ENCODE results near the gene OR1F1. TPM values are rescaled to one million over a fixed set of nuclear protein-coding genes. Genes with fewer than 3 reads are reported as not detected.

OR1F1 gene
- total and polyA plus RNA-seq, 9 of the 15 experiments (the other 6 are each of a cell fraction or from before 2014, with no cell fraction given) = 0.15 to 0.61 (median 0.35) TPM; not detected in 3

DNA sequence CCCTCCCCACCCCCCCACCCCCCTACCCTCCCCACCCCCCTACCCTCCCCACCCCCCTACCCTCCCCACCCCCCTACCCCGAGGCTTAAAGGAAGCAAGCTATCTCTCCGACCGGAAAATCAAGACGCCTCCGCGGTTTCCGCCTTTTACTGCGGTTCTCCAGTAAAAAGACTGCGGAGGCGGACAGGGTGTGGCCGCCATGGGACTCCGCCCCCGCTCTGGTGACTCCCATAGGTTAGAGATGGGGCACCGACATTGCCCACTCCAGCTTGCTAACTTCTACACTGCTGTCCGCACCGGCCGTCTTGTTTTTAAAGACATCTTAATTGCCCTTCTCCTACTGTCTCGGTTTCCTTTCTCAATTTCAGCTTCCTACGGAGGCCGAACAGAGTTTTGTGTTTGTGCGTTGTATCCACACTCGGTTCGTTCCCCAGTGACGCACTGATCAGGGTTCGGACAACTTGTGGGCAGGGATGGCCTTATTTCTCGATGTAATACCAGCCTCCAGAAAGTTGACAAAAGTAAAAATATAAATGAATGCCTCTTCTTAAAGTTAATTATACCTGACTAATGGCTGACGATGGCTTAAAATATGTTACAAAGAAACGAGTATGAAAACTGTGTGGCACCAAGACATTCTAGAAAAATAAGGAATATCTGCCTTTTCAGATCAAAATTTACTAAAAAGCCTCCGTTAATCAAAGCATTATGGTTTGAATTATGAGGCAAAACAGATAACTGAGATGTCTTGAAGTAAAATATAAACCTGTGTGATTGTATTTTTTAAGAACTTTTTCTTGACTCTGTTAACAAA is 48.1 kb downstream of the OR1F1 start (continued):
- TF ChIP-seq, protein P1, sequence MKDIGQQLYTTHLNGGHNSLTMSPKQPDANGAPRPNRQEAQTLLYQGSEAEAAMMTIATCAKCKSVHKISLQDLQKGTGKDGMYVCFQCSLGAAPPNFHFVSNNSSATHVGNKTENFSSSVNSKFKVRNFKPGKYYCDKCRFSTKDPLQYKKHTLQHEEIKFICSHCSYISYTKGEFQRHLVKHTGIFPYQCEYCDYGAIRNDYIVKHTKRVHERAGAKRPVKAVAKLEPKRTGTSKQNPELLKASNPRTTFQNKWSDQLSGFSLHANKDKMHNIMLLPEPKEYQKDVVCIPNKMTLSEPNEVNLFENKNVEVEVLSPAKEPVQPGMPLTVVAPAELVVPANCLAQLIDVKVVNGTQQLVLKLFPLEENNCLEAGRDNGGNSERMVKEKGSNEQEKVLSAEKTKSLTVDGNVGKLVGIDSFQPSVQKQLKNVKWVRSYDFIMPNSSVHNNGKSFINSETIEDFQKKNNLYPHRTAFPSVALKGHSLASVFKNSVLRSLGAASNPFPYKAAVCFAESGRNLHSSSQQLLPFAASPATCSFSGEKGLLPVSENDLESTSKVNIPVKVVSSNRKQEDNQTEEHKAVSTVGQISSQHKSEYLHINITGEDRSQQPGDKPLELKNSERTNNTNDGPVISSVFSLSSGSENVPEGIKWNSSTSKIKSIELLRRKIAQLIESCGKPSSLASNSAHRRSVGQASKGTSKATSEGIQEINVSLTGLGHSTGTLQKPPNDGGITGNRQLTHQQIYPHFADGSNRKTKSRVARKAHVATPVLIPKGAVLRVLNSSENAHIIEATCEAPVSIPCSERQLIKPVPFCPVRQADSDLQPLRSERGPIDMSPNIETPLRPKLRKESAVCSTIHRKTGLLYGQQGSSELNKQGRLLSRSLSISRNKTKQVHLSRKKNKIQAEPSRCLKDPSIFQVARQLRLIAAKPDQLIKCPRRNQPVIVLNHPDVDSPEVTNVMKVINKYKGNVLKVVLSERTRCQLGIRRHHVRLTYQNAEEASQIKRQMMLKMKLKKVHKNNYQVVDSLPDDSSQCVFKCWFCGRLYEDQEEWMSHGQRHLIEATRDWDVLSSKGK (CRISPR knock-in tag; IDR thresholded peaks at IDR 0.05) = no peak
- TF ChIP-seq, protein P2, sequence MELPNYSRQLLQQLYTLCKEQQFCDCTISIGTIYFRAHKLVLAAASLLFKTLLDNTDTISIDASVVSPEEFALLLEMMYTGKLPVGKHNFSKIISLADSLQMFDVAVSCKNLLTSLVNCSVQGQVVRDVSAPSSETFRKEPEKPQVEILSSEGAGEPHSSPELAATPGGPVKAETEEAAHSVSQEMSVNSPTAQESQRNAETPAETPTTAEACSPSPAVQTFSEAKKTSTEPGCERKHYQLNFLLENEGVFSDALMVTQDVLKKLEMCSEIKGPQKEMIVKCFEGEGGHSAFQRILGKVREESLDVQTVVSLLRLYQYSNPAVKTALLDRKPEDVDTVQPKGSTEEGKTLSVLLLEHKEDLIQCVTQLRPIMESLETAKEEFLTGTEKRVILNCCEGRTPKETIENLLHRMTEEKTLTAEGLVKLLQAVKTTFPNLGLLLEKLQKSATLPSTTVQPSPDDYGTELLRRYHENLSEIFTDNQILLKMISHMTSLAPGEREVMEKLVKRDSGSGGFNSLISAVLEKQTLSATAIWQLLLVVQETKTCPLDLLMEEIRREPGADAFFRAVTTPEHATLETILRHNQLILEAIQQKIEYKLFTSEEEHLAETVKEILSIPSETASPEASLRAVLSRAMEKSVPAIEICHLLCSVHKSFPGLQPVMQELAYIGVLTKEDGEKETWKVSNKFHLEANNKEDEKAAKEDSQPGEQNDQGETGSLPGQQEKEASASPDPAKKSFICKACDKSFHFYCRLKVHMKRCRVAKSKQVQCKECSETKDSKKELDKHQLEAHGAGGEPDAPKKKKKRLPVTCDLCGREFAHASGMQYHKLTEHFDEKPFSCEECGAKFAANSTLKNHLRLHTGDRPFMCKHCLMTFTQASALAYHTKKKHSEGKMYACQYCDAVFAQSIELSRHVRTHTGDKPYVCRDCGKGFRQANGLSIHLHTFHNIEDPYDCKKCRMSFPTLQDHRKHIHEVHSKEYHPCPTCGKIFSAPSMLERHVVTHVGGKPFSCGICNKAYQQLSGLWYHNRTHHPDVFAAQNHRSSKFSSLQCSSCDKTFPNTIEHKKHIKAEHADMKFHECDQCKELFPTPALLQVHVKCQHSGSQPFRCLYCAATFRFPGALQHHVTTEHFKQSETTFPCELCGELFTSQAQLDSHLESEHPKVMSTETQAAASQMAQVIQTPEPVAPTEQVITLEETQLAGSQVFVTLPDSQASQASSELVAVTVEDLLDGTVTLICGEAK (IDR thresholded peaks at IDR 0.05) = peak; percentile 45; the same call in 1 of the 2 replicates
- TF ChIP-seq, protein P2 (CRISPR knock-in tag; IDR thresholded peaks at IDR 0.05) = no peak
- TF ChIP-seq THRAP3 (IDR thresholded peaks at IDR 0.05; ENCODE audit: borderline replicate concordance) = 0 out of 2 replicates have a peak, but pooled peaks have one; percentile 76
- peak; percentile 13; the same call in 1 of the 2 replicates for TF ChIP-seq TEAD4 (IDR thresholded peaks at IDR 0.05; ENCODE audit: low read length)
- TF ChIP-seq TEAD4 (CRISPR knock-in tag; IDR thresholded peaks at IDR 0.05; ENCODE audit: borderline replicate concordance) = no peak
- TF ChIP-seq JUND (IDR thresholded peaks at IDR 0.05; ENCODE audit: borderline replicate concordance, low read depth, low read length) = no peak
- TF ChIP-seq JUND (tag; IDR thresholded peaks at IDR 0.05; ENCODE audit: borderline replicate concordance, low read depth, low read length) = no peak
- TF ChIP-seq CBFA2T3 (IDR thresholded peaks at IDR 0.05) = no peak
- TF ChIP-seq PYGO2 (tag; IDR thresholded peaks at IDR 0.05) = no peak
- TF ChIP-seq, protein P3, sequence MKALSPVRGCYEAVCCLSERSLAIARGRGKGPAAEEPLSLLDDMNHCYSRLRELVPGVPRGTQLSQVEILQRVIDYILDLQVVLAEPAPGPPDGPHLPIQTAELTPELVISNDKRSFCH (CRISPR knock-in tag; IDR thresholded peaks at IDR 0.05) = no peak
- TF ChIP-seq, protein P3 (tag; IDR thresholded peaks at IDR 0.05) = no peak
- TF ChIP-seq, protein P4, sequence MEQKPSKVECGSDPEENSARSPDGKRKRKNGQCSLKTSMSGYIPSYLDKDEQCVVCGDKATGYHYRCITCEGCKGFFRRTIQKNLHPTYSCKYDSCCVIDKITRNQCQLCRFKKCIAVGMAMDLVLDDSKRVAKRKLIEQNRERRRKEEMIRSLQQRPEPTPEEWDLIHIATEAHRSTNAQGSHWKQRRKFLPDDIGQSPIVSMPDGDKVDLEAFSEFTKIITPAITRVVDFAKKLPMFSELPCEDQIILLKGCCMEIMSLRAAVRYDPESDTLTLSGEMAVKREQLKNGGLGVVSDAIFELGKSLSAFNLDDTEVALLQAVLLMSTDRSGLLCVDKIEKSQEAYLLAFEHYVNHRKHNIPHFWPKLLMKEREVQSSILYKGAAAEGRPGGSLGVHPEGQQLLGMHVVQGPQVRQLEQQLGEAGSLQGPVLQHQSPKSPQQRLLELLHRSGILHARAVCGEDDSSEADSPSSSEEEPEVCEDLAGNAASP (IDR thresholded peaks at IDR 0.05) = no peak
